Activated CD8-positive, alpha-beta memory T cell treated with anti-CD3 and anti-CD28 coated beads for 24 hours (primary cell): Measurements from ENCODE around the gene PEX13.

ENCODE experiments used
- DNase-seq: peaks from one replicate; pipeline ENCODE4 v3.0.0-alpha.2; 2020

Gene PEX13

DNA sequence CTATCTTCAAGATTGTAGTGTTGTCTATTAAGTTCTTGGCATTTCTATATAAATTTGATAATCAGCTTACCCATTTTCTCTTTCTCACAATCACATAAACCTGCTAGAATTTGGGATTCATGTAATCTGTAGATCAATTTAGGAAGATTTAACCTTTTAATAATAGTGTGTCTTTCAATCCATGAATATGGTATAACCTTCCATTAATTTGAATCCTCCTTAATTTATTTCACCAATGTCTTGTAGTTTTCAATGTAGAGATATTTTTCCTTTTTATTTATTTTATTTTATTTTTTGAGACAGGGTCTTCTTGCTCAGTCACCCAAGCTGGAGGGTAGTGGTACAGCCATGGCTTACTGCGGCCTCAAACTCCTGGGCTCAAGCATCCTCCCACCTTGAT lies 68.4 kb downstream of the PEX13 start:
- no peak for DNase-seq

GRCh38 chr2:61089797-61090196 lies 72.3 kb downstream of the PEX13 start:
- DNase-seq: no peak

DNA sequence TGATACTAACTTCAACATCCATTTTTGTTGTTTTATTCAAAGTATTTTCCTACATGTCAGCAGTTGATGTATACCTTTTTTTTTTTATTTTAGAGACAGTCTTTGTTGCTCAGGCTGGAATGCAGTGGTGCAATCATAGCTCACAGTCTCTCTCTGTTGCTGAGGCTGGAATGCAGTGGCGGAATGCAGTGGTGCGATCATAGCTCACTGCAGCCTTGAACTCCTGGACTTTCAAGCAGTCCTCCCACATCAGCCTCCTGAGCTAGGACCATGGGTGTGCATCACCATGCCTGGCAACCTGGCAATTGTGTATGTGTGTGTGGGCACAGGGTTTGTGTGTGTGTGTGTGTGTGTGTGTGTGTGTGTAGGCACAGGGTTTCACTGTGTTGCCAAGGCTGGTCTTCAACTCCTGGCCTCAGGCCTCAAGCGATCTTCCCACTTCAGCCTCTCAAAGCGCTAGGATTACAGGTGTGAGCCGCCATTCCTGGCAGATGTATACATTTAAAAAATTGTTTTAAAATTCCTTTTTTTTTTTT lies 72.9 kb downstream of the PEX13 start:
- DNase-seq: no peak

- no peak for DNase-seq
These were observed 74.0 kb downstream of the PEX13 start for GRCh38 chr2:61091485-61091884.

DNA sequence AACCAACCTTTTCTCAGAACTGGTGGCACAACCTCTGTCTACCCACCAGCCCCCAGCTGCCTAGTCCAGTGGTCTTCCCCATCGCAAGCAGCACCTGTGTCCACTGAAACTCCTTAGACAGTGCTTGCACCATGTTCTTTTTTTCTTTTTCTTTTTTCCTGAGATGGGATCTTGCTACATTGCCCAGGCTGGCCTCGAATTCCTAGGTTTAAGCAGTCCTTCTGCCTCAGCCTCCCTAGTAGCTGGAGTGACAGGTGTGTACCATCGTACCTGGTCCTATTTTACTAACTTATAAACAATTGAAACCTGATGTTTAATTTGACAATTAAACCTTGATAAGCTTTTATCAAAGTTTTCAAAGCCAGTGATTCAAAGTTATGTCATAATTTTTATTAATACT lies 78.9 kb downstream of the PEX13 start:
- no peak for DNase-seq

DNA sequence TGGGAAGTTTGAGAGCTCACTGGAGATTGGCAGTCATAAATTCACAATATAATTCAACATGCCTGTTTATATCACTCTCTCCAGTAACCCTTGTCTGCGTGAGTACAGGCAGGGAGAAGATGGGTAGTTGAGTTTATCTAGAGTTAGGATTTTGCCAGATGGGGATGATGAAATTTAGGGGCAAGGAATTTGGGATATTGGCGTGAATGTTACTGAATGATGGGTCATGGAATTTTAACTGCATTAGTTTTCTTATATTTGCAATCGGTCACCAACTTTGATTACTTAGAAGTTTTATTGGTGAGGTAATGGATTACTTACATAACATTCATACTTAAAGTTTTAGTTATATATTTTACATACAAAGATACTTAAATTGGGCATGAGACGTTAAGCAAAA lies 83.3 kb downstream of the PEX13 start:
- no peak for DNase-seq
